ENCODE results near the gene FOXP4. TPM values are rescaled to one million over a fixed set of nuclear protein-coding genes. Genes with fewer than 3 reads are reported as not detected.

The FOXP4 gene
- total RNA-seq, 1 experiment from 2014 or later: 32.3 TPM

- ATAC-seq (no peak), DNase-seq (ENCODE audit: low read depth, low spot score) (no peak)
- Histone ChIP-seq H3K36me3 (ENCODE audit: control insufficient read depth in 1 of 2, insufficient read depth in 2 of 2, low read length in 2 of 2) (no peaks in the 10 kb centered on the region), H3K4me2 (ENCODE audit: low read length) (peak within 1 kb of the TSS; percentile 97), H3K27ac (ENCODE audit: low read depth, low read length) (peak within 1 kb of the TSS; percentile 94), H3K9ac (ENCODE audit: low read length) (peak within 1 kb of the TSS; percentile 87), H2AFZ (ENCODE audit: low read depth, low read length, poor library complexity, severe bottlenecking) (no peak within 1 kb of the TSS), H4K20me1 (ENCODE audit: insufficient read depth) (no peaks in the 10 kb centered on the region), H3K27me3 (ENCODE audit: insufficient read depth, low read length) (no peaks in the 10 kb centered on the region), H3K9me3 (ENCODE audit: control insufficient read depth in 1 of 2, insufficient read depth in 1 of 2, low read depth in 1 of 2, low read length in 2 of 2) (no peaks in the 10 kb centered on the region), H3K9me2 (ENCODE audit: insufficient read depth) (no peaks in the 10 kb centered on the region), H3K79me2 (ENCODE audit: insufficient read depth, low read length) (peaks cover 10% of the 10 kb centered on the region; the same call in 1 of the 2 replicates), H3K4me3 (replicated peaks in 1 of 2; ENCODE audit: low read depth in 1 of 2, low read length in 2 of 2) (peak within 1 kb of the TSS; percentile 75 to 88), H3K4me1 (ENCODE audit: control insufficient read depth in 1 of 2, insufficient read depth in 2 of 2, low read length in 2 of 2) (peaks cover 19 to 27% of the 10 kb centered on the region in 2 experiments)
- RAD21 ChIA-PET (ENCODE audit: low non-redundant PET in 1 of 2, low total read pairs in 2 of 2, uncharacterized antibody in 2 of 2, unreplicated experiment in 2 of 2): no interaction called here
- intact Hi-C loops (cut with micrococcal nuclease): no loop called here
- CTCF ChIA-PET: no interaction called here
- no peak for TF ChIP-seq JUND (IDR thresholded peaks at IDR 0.05)
- no peak for TF ChIP-seq ZFX (IDR thresholded peaks at IDR 0.05)
- TF ChIP-seq RAD21 (IDR thresholded peaks at IDR 0.05; ENCODE audit: low read depth): no peak
- no peak for TF ChIP-seq ZNF274 (IDR thresholded peaks at IDR 0.05; ENCODE audit: low read depth, low read length)
- TF ChIP-seq REST (IDR thresholded peaks at IDR 0.05; ENCODE audit: low read depth): no peak
- TF ChIP-seq FOSL1 (IDR thresholded peaks at IDR 0.05; ENCODE audit: low read depth): no peak
- no peak for TF ChIP-seq POLR2A (IDR thresholded peaks at IDR 0.05; ENCODE audit: borderline replicate concordance, extremely low read depth, insufficient read depth, insufficient read length)
- no peak for TF ChIP-seq SIN3A (IDR thresholded peaks at IDR 0.05; ENCODE audit: low read depth)
- no peak for TF ChIP-seq SP1 (IDR thresholded peaks at IDR 0.05; ENCODE audit: low read depth)
- no peak for TF ChIP-seq CTCF (IDR thresholded peaks at IDR 0.05 in 2 of 3, conservative IDR thresholded peaks at IDR 0.05 in 1 of 3; ENCODE audit: borderline replicate concordance in 1 of 3, insufficient read depth in 1 of 3, low read depth in 2 of 3, low read length in 2 of 3)
- TF ChIP-seq CEBPB (IDR thresholded peaks at IDR 0.05; ENCODE audit: low read depth): no peak
- no peak for TF ChIP-seq SRF (IDR thresholded peaks at IDR 0.05; ENCODE audit: low read depth)
- no peak for TF ChIP-seq MAX (IDR thresholded peaks at IDR 0.05)
- TF ChIP-seq YY1 (IDR thresholded peaks at IDR 0.05; ENCODE audit: extremely low read depth, insufficient replicate concordance, low read depth, low read length): no peak
- TF ChIP-seq EZH2 (IDR thresholded peaks at IDR 0.05): no peak
- no peak for TF ChIP-seq ATF3 (IDR thresholded peaks at IDR 0.05)
- no peak for TF ChIP-seq POLR2AphosphoS5 (IDR thresholded peaks at IDR 0.05; ENCODE audit: low read depth, low read length)
- no peak for TF ChIP-seq EZH2phosphoT487 (IDR thresholded peaks at IDR 0.05; ENCODE audit: borderline replicate concordance)
- TF ChIP-seq ZBTB33 (IDR thresholded peaks at IDR 0.05; ENCODE audit: extremely low read depth, insufficient replicate concordance, low read length): no peak
- POLR2A ChIA-PET: interaction anchor here (1.5 kb wide), 1 partner anchor 12 kb away, joined by 3 read pairs; no protein-coding TSS in a partner anchor
- no TSS peak for BruUV-seq (replicated peaks)
Observed at GRCh38 chr6:41638002-41638934, 92.1 kb downstream of the FOXP4 start, which contains the start of gene MDFI. TSS of gene MDFI (plus strand) at chr6:41638468. CDS start at chr6:41638750, 282 bp downstream.

Measured in HCT116 (cell line).